GM18505 (cell line): ENCODE measurements around the gene ALCAM.

Source experiments
- ATAC-seq: cut with Tn5 transposase; IDR thresholded peaks from one replicate; pipeline ENCODE4 v1.9.1; 2021; ENCODE audit not compliant: unreplicated experiment
- POLR2A ChIP-seq: IDR thresholded peaks from 4 replicates; pipeline ENCODE4 v1.6.1; 2011; ENCODE audit warnings: borderline replicate concordance; ENCODE audit not compliant: insufficient read depth, insufficient read length; ENCODE audit errors: extremely low read depth

ALCAM gene

GRCh38 chr3:105431200-105431599 is 64.5 kb downstream of the ALCAM start:
- ATAC-seq, result no peak
- no peak for TF ChIP-seq POLR2A

DNA sequence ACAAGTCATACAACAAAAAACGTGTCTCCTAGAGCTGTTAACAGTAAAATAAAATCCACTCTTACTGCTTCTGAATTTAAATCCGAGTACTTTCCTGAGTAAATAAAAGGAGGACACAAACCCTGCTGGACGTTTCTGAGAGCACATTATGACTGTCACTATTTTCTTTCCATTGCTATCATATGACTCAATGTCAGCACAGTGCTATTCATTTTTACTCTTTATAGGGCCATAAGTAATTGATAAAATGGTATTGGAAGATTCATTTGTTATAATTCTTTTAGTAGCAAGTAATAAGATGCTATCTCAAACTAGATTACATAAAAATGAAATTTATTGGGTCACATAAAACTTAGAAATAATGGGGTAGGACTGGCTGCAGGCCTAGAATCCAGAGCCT is 68.6 kb downstream of the ALCAM start:
- ATAC-seq, result no peak
- no peak for TF ChIP-seq POLR2A

DNA sequence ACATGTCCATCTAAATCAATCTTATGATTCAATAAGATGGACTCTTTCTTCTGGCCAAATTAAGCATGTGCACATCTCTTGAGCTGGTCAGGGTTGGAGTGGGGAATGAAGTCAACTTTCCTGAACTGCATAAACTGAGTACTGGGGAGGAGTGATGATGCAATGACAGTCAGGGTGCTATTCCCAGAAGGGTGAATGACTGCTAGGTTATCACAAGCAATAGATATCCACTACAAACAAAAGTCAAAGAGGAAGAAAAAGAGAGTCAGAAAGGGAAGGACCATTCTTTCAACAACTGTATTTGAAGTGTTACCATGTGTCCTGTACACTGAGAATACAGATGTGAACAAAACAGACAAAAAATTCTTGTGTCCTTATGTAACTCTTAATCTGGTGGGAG is 70.0 kb downstream of the ALCAM start:
- no peak for ATAC-seq
- no peak for TF ChIP-seq POLR2A

GRCh38 chr3:105440113-105440512 is 73.4 kb downstream of the ALCAM start:
- no peak for ATAC-seq
- TF ChIP-seq POLR2A, result no peak

GRCh38 chr3:105444725-105445124 is 78.0 kb downstream of the ALCAM start:
- TF ChIP-seq POLR2A, result no peak
- ATAC-seq, result no peak

DNA sequence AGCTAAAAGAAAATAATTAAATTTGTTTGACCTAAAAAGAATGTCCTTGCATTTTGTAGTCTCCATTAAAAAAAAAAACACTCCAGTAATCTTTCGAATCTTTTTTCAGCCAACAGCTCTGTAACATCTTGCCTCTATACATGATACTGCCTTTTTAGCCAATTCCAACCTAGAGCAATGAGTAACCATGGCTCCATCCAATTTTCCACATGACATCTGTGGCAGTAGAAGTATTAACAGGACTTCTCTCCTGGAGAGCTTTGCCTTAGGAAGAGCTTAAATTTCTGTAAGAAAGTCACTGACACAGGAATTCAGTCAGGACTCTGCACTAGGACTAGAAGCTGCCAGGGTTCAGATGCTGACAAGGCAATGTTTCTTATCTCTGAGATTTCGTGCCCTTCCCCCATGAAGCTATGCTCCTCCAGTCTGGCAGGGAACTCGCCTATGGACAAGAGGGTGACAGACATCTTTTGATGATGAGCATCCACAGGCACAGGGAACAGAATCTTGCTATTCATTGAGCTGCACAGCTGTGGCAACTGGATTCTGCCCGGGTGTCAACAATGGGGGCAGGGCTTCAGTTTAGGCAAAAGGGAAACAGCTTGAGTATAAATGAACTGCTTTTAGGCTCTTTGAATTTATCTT is 81.8 kb downstream of the ALCAM start:
- no peak for TF ChIP-seq POLR2A
- ATAC-seq, result no peak

- no peak for ATAC-seq
- no peak for TF ChIP-seq POLR2A
Measured at GRCh38 chr3:105449414-105449813, 82.7 kb downstream of the ALCAM start.

- no peak for ATAC-seq
- TF ChIP-seq POLR2A, result no peak
Measured at GRCh38 chr3:105456017-105456416, 89.3 kb downstream of the ALCAM start.

DNA sequence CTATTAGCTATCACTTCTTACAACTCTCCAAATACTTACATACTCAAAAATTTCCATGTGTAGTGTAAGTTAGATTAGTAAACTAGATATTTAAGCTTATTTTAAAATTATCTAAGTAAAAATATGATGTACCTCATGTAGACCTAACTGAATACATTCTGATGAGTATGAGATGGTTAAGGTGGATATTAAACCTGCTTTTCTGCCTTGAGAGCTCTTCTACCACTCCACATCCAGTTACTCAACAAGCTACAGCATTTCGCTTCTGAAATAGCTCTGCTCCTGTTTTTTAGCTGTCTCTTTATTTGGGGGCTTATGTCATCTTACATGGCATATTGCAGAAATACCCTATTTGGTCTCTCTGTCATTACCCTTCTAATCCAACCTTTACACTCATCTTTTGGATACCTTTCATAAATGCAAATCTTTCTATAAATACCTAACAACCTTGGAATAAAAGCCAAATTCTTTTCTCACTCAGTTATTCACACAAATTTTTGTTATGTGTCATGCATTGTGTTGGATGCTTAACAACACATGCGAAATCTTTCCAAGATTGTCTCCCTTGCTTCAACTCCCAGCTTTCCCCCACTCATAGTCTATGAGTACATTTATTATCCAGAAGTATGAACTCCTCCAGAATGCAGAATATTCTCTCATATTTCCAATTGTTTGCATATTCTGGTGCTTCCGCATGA is 92.0 kb downstream of the ALCAM start:
- ATAC-seq, result no peak
- TF ChIP-seq POLR2A, result no peak

DNA sequence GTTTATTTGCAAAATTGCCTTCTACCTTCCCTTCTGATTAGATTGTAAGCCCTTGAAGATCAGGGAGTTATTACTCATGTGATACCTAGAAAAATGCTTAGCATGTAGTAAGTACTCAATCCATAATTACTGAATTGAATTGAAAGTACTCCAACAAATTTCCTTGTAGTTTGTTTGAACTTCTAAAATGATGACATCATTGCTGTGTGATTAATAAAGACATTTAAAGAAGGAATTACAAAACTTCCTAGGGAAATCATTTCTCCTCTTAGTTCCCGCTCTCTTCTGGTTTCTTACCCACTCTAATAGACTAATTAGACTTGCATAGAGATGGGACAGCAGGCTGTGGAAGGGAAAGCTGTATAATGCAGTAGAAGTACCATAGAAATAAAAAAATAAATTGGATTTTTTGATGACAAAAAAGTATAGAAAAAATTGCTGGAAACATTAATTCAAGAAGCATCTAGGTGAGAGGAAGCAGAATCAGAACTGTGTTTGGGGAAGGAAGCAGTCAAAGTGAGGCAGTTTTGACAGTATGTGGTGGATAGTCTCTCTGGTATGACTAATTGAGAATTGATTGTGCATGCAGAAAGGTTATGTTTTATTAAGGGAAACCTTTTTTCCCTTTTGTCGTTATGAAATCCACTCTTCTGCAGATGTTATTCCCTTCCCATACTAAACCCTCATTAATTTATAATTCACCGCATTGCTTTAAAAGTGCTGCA is 93.0 kb downstream of the ALCAM start:
- no peak for TF ChIP-seq POLR2A
- ATAC-seq, result peak; percentile 69

DNA sequence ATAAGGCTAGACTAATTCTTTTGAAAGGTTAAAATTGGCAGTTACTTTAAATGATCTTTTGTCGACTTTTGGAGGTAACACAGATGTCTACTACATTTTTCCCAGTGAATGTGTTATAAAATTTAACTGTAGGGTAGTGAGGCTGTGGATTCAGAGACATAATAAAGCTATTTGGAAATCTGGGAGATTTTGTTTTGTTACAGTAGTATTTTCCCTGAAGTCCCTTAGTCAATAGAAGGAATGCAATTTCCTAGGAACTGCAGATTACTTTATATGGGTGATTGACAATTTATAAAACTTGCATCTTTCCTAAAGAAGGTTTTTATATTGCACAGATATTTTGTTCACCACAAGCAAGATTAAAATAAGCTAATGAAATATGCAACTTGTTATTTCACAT is 96.9 kb downstream of the ALCAM start:
- TF ChIP-seq POLR2A, result no peak
- no peak for ATAC-seq

DNA sequence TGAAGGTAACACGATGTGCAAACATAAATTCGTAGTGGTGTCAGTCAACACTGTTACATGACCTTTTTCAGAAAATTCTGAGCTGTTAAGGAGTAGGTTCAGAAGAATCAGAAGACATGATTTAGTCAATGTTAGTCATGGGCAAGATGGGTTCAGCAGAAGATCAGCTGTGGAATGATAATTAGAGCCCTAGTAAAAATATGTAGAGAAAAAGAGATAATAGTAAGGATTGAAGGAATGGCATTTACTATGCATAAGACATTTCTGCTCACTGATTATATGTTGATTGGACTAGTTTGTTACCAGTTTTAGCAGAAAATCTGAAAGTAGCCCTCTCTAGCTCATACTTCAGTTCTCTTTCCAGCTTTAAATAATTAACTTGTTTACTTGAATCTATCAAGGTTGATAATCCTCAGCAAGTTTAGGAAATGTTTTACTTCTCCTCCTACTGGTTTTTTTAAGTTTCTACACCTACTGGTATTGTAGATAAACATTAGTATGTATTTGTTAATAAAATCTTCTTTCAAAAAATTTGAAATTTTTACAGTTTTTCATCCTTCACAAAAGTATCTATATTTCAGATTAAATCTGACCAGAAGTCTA is 98.6 kb downstream of the ALCAM start:
- TF ChIP-seq POLR2A, result no peak
- no peak for ATAC-seq

DNA sequence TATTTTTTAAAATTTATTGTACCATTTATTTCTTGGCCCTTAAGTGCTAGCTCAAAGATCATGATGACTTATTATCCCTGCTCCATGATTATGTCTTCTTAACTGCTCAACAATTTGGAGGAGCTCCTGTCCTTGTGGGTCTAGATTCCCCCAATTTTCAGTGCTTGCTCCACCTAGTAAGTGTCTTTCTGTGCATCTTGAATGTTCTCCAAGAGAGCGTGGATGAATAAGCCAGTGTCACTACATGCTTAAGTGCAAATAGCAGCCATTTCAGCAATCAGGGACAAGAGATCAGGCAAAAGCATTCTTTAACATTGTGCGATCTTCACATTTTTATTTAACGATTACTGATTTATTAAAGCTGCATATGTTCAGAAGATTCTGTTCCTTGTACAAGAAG is 99.4 kb downstream of the ALCAM start:
- no peak for ATAC-seq
- no peak for TF ChIP-seq POLR2A
